Activated CD4-positive, alpha-beta T cell treated with anti-CD3 and anti-CD28 coated beads, Interleukin-2, amount 10 ng/mL, durations not matched to agents 7 days and 5 days (primary cell): ENCODE measurements around the gene CLEC4F. TPM values are rescaled to one million over a fixed set of nuclear protein-coding genes. Genes with fewer than 3 reads are reported as not detected.

Experiments
- CTCF ChIA-PET: fragments of 350-600 bp; sonication (Branson Sonifier 250); formaldehyde crosslinking; loops from one replicate; lab custom pipeline; 2021; ENCODE audit warnings: antibody characterized with exemption; lab: Charles Lee
- POLR2A ChIA-PET: fragments of 350-600 bp; sonication (Branson Sonifier 250); formaldehyde crosslinking; loops from one replicate; lab custom pipeline; 2021; ENCODE audit warnings: antibody characterized with exemption; lab: Charles Lee
- DNase-seq: peaks from one replicate; pipeline ENCODE4 v3.0.0-alpha.2; 2020
- H3K27ac Mint-ChIP-seq: one replicate; pipeline ENCODE4 v1.8.0; 2021; ENCODE audit warnings: mild to moderate bottlenecking, moderate library complexity, mixed read lengths
- H3K27me3 Mint-ChIP-seq: one replicate; pipeline ENCODE4 v1.8.0; 2021; ENCODE audit warnings: mixed read lengths
- H3K36me3 Mint-ChIP-seq: one replicate; pipeline ENCODE4 v1.8.0; 2021; ENCODE audit warnings: low read depth, mixed read lengths
- H3K4me1 Mint-ChIP-seq: one replicate; pipeline ENCODE4 v1.8.0; 2021; ENCODE audit warnings: mixed read lengths
- H3K4me3 Mint-ChIP-seq: one replicate; pipeline ENCODE4 v1.8.0; 2021; ENCODE audit warnings: mild to moderate bottlenecking, moderate library complexity, mixed read lengths
- H3K9me3 Mint-ChIP-seq: one replicate; pipeline ENCODE4 v1.8.0; 2021; ENCODE audit warnings: mixed read lengths
- total RNA-seq, 2 experiments: library from RNA; stranded (reverse); gene quantifications; one replicate each; pipeline ENCODE4 v1.2.3, GENCODE V29; 2021

The CLEC4F gene
- total RNA-seq, 2 experiments from 2014 or later = not detected

- peaks cover 43% of the 10 kb centered on the region for H3K27me3 Mint-ChIP-seq
- H3K9me3 Mint-ChIP-seq = no peaks in the 10 kb centered on the region
These were observed 26.9 kb downstream of the CLEC4F start for GRCh38 chr2:70793450-70793849.

GRCh38 chr2:70790136-70790828 lies 30.1 kb downstream of the CLEC4F start, which contains the start of gene FIGLA:
Gene FIGLA (minus strand): TSS chr2:70790643. CDS start chr2:70790638, 5 bp downstream.
- H3K27ac Mint-ChIP-seq = no peak within 1 kb of the TSS
- peaks cover 14% of the 10 kb centered on the region for H3K4me1 Mint-ChIP-seq
- peak within 1 kb of the TSS; percentile 63 for H3K4me3 Mint-ChIP-seq
- ChIA-PET POLR2A (no interaction called here), CTCF (interaction anchor here (1.7 to 2.0 kb wide), 2 partner anchors 10 to 158 kb away, joined by 4 to 5 read pairs; no protein-coding TSS in a partner anchor)
- H3K9me3 Mint-ChIP-seq = no peaks in the 10 kb centered on the region
- no peak for DNase-seq
- peaks cover 67% of the 10 kb centered on the region for H3K27me3 Mint-ChIP-seq
- peaks cover 2% of the 10 kb centered on the region for H3K36me3 Mint-ChIP-seq

More at GRCh38 chr2:70793450-70793849, 26.9 kb downstream of the CLEC4F start:
- H3K27ac Mint-ChIP-seq = no peak overlapping the region
- DNase-seq = no peak
- POLR2A ChIA-PET = no interaction called here
- H3K4me3 Mint-ChIP-seq = no peak overlapping the region
- peaks cover 2% of the 10 kb centered on the region for H3K36me3 Mint-ChIP-seq
- CTCF ChIA-PET = interaction anchor here (1.0 kb wide), 1 partner anchor 21 kb away, joined by 3 read pairs; no protein-coding TSS in a partner anchor
- peaks cover 11% of the 10 kb centered on the region for H3K4me1 Mint-ChIP-seq

- Mint-ChIP-seq H3K9me3 (no peaks in the 10 kb centered on the region), H3K27me3 (peaks cover 63% of the 10 kb centered on the region), H3K4me1 (peaks cover 15% of the 10 kb centered on the region), H3K4me3 (peak overlapping the region; percentile 63), H3K36me3 (peaks cover 2% of the 10 kb centered on the region), H3K27ac (no peak overlapping the region)
- CTCF ChIA-PET = interaction anchor here (0.6 to 2.0 kb wide), 5 partner anchors 11 to 186 kb away, joined by 3 to 5 read pairs (median 4); partner anchors contain the start of gene ADD2
- DNase-seq = peak; percentile 75
- POLR2A ChIA-PET = no interaction called here
These were observed 30.9 kb downstream of the CLEC4F start for GRCh38 chr2:70789304-70790135.

DNA sequence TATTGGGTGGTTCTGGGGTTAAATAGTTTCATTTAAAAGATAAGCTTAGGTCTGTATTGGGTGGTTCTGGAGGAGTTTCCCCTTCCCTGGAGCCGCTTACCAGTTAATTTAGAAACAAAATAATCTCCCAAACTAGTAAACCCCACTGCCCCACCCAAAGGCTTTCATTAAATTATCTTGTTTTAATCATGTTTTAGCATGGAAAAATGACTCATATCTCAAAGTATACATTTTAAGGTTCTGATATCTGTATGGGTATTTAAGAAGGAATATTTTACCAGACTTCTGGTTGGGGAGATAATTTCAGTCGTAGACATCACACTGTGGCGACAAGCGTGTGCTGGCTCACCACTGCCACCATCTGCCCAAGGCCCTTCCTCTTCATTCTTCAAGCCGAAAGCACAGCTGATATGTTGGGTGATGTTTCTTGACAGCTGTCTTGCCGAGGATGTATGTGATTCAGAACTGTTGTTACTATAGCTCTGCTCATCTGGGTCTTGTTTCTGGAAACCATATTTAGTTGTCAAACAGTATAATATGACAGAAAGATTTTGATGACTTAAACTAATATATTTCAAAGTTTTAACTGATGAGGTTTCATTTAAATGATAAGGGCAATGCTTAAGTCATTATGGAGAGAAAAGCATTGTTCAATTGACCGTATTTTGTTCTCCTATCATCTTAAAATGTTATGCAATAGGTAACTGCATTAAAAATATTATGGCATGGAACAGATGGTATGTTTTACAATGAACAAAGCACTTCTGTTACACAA lies 35.1 kb downstream of the CLEC4F start:
- H3K27ac Mint-ChIP-seq = no peak overlapping the region
- peak; percentile 61 for DNase-seq
- POLR2A ChIA-PET = no interaction called here

GRCh38 chr2:70784320-70784719 lies 36.1 kb downstream of the CLEC4F start:
- no peak for DNase-seq
- Mint-ChIP-seq H3K9me3 (no peaks in the 10 kb centered on the region), H3K4me1 (peaks cover 5% of the 10 kb centered on the region), H3K27ac (no peak overlapping the region), H3K27me3 (peaks cover 42% of the 10 kb centered on the region), H3K4me3 (no peak overlapping the region), H3K36me3 (no peaks in the 10 kb centered on the region)
- ChIA-PET CTCF (no interaction called here), POLR2A (no interaction called here)

More for the DNA sequence above, 35.1 kb downstream of the CLEC4F start:
- peaks cover 2% of the 10 kb centered on the region for H3K36me3 Mint-ChIP-seq
- H3K27me3 Mint-ChIP-seq = peaks cover 41% of the 10 kb centered on the region
- no peaks in the 10 kb centered on the region for H3K9me3 Mint-ChIP-seq
- no peak overlapping the region for H3K4me3 Mint-ChIP-seq
- peaks cover 11% of the 10 kb centered on the region for H3K4me1 Mint-ChIP-seq
- CTCF ChIA-PET = interaction anchor here (1.0 to 1.1 kb wide), 2 partner anchors 10 to 18 kb away, joined by 5 to 8 read pairs; partner anchors contain the start of gene ADD2

GRCh38 chr2:70779911-70780545 lies 40.4 kb downstream of the CLEC4F start:
- Mint-ChIP-seq H3K27me3 (peaks cover 37% of the 10 kb centered on the region), H3K36me3 (no peaks in the 10 kb centered on the region), H3K27ac (peak overlapping the region; percentile 26), H3K4me1 (no peaks in the 10 kb centered on the region), H3K4me3 (no peak overlapping the region), H3K9me3 (no peaks in the 10 kb centered on the region)
- ChIA-PET CTCF (interaction anchor here (0.6 to 1.4 kb wide), 2 partner anchors 33 to 94 kb away, joined by 3 to 4 read pairs; no protein-coding TSS in a partner anchor), POLR2A (no interaction called here)
- DNase-seq = no peak

DNA sequence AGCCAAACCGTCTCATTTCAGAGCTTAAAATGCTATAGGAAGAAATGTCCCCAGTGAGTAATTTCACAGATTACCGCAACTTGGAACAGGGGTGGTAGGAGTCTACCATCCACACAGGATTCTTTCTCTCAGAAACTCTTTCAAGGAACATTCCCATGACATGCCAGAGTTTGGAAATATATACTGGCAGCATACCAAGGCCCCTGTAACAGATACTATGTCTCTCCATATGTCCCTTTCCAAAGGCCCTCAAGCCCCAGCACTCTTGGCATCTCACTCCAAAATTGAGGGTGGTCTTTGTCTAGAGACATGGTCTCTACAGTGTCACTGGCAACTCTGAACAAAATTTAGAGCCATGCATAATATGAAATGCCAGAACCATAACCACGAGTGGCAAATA lies 40.9 kb downstream of the CLEC4F start:
- H3K9me3 Mint-ChIP-seq = no peaks in the 10 kb centered on the region

DNA sequence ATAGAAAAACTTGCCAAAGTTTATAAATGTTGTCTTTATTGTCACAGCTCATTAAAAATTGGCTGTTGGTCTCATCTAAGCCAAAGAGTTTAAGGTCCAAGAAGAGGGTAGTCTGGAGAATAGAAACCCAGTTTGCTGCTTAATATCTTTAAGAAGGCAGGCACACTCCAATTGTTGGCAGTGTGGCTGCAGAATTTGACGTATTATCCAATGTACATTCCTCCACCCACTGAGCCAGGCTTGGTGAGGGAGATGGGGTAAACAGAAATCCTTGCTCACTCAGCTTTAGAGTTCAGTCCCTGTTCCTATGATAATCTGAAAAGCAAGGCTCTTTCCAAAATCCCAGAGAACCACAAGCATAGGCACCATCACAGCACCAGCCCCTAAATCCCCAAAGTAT lies 41.7 kb downstream of the CLEC4F start:
- Mint-ChIP-seq H3K4me3 (no peak overlapping the region), H3K9me3 (no peaks in the 10 kb centered on the region), H3K36me3 (no peaks in the 10 kb centered on the region), H3K4me1 (no peaks in the 10 kb centered on the region), H3K27ac (no peak overlapping the region), H3K27me3 (peaks cover 48% of the 10 kb centered on the region)
- no peak for DNase-seq
- CTCF ChIA-PET = interaction anchor here (1.4 kb wide), 1 partner anchor 92 kb away, joined by 3 read pairs; no protein-coding TSS in a partner anchor
- POLR2A ChIA-PET = no interaction called here

More for the DNA sequence above, 40.9 kb downstream of the CLEC4F start:
- DNase-seq = no peak
- ChIA-PET POLR2A (no interaction called here), CTCF (interaction anchor here (0.6 to 1.4 kb wide), 2 partner anchors 33 to 93 kb away, joined by 3 to 4 read pairs; no protein-coding TSS in a partner anchor)
- Mint-ChIP-seq H3K27ac (no peak overlapping the region), H3K36me3 (no peaks in the 10 kb centered on the region), H3K27me3 (peaks cover 41% of the 10 kb centered on the region), H3K4me1 (no peaks in the 10 kb centered on the region), H3K4me3 (no peak overlapping the region)

GRCh38 chr2:70777450-70777849 lies 42.9 kb downstream of the CLEC4F start:
- Mint-ChIP-seq H3K27me3 (peaks cover 58% of the 10 kb centered on the region), H3K9me3 (no peaks in the 10 kb centered on the region), H3K4me1 (no peaks in the 10 kb centered on the region), H3K27ac (no peak overlapping the region), H3K4me3 (no peak overlapping the region), H3K36me3 (no peaks in the 10 kb centered on the region)
- no peak for DNase-seq
- ChIA-PET POLR2A (no interaction called here), CTCF (interaction anchor here (1.4 to 1.5 kb wide), 2 partner anchors 19 to 171 kb away, joined by 4 read pairs; no protein-coding TSS in a partner anchor)

- ChIA-PET CTCF (interaction anchor here (1.4 to 1.5 kb wide), 2 partner anchors 21 to 172 kb away, joined by 4 read pairs; no protein-coding TSS in a partner anchor), POLR2A (no interaction called here)
- Mint-ChIP-seq H3K4me3 (no peak overlapping the region), H3K36me3 (no peaks in the 10 kb centered on the region), H3K27ac (no peak overlapping the region), H3K9me3 (no peaks in the 10 kb centered on the region), H3K27me3 (peaks cover 58% of the 10 kb centered on the region), H3K4me1 (no peaks in the 10 kb centered on the region)
- no peak for DNase-seq
These were observed 44.1 kb downstream of the CLEC4F start for GRCh38 chr2:70776266-70776665.

GRCh38 chr2:70775141-70775540 lies 45.3 kb downstream of the CLEC4F start:
- H3K4me1 Mint-ChIP-seq = no peaks in the 10 kb centered on the region
- H3K27me3 Mint-ChIP-seq = peaks cover 51% of the 10 kb centered on the region
- DNase-seq = no peak
- ChIA-PET POLR2A (interaction anchor here (0.6 kb wide), 2 partner anchors 89 to 91 kb away, joined by 3 to 4 read pairs; no protein-coding TSS in a partner anchor), CTCF (interaction anchor here (0.7 kb wide), 1 partner anchor 136 kb away, joined by 3 read pairs; no protein-coding TSS in a partner anchor)
- no peak overlapping the region for H3K27ac Mint-ChIP-seq
- H3K36me3 Mint-ChIP-seq = no peaks in the 10 kb centered on the region
- H3K9me3 Mint-ChIP-seq = no peaks in the 10 kb centered on the region
- H3K4me3 Mint-ChIP-seq = no peak overlapping the region
